GM10266 (cell line): Measurements from ENCODE around the gene MGAM2.
A peak's percentile ranks its signal among the peaks of the same experiment; 100 is the strongest.

Source experiments
- DNase-seq: peaks from one replicate; pipeline ENCODE4 v3.0.0; 2012; ENCODE audit errors: extremely low spot score
- TF ChIP-seq, protein P1 (sequence below): IDR thresholded peaks from 2 replicates; pipeline ENCODE4 v1.5.1; 2012; ENCODE audit warnings: mild to moderate bottlenecking, low read depth; ENCODE audit not compliant: control insufficient read depth, insufficient read depth; ENCODE audit errors: missing control alignments

The MGAM2 gene

DNA sequence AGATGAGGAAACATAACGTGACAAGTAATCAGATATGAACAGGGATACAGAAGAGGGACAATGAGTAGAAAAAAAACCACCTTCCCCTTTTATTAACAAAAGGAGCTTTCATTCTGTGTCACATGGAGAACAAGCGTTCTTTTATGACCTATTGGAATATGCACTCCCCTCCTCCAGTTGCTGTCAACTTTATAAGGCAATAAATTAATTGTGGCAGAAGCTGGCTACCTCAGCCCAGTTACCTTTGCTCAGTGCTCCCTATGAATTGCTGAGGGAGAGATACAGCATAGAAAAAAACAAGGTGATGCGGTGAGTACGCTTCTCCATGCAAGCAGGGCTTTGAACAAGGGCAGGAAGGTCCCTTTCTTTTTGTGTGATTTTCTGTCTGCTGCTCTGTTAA lies at the start of gene MGAM2:
TSS of gene MGAM2 (plus strand) at position 220 of the 400 bp plus-strand sequence. CDS start 5,156 bp downstream, outside the sequence.
- no peak for DNase-seq
- TF ChIP-seq, protein P1, sequence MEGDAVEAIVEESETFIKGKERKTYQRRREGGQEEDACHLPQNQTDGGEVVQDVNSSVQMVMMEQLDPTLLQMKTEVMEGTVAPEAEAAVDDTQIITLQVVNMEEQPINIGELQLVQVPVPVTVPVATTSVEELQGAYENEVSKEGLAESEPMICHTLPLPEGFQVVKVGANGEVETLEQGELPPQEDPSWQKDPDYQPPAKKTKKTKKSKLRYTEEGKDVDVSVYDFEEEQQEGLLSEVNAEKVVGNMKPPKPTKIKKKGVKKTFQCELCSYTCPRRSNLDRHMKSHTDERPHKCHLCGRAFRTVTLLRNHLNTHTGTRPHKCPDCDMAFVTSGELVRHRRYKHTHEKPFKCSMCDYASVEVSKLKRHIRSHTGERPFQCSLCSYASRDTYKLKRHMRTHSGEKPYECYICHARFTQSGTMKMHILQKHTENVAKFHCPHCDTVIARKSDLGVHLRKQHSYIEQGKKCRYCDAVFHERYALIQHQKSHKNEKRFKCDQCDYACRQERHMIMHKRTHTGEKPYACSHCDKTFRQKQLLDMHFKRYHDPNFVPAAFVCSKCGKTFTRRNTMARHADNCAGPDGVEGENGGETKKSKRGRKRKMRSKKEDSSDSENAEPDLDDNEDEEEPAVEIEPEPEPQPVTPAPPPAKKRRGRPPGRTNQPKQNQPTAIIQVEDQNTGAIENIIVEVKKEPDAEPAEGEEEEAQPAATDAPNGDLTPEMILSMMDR, result no peak

GRCh38 chr7:142063551-142064442 lies 47.7 kb upstream of the MGAM2 start:
- peak; percentile 0 for DNase-seq
- TF ChIP-seq, protein P1, result no peak

- DNase-seq, result no peak
- TF ChIP-seq, protein P1, result no peak
Observed at GRCh38 chr7:142066536-142066935, 45.0 kb upstream of the MGAM2 start.

GRCh38 chr7:142077762-142078161 lies 33.8 kb upstream of the MGAM2 start:
- no peak for DNase-seq
- TF ChIP-seq, protein P1, result no peak

GRCh38 chr7:142083605-142084004 lies 27.9 kb upstream of the MGAM2 start:
- TF ChIP-seq, protein P1, result no peak
- DNase-seq, result no peak

DNA sequence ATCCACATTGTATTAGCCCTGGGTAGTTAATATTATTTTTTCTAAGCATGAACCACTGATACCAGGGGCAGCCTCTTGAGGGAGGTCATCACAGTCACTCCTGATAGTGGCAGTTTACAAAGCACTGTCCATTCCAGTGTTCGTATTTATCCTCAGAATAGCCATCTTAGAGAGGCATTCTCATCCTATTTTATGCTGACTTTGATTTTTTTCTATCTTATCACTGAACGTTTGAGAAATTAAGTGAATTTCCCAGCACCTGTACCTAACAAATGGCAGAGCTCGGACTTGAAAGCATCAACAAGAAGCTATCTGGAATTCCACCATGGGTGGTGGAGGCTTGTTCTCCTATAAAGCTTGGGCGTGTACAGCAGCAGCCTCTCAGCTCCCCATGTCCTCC lies 26.1 kb upstream of the MGAM2 start:
- TF ChIP-seq, protein P1, result no peak
- no peak for DNase-seq

GRCh38 chr7:142088022-142088714 lies 23.4 kb upstream of the MGAM2 start:
- DNase-seq, result no peak
- TF ChIP-seq, protein P1, result no peak
